Renal pelvis (tissue), 4 donors: ENCODE results near the gene GALNT9. TPM values are rescaled to one million over a fixed set of nuclear protein-coding genes. Genes with fewer than 3 reads are reported as not detected.
"Not testable (repeated sequence)": the region's sequence is repeated elsewhere in the genome, so short reads cannot be mapped to it uniquely, and the experiment has no call there.

Experiments used
- DNase-seq: peaks from one replicate; pipeline ENCODE4 v3.0.0-alpha.2; 2013
- polyA plus RNA-seq, 3 donors: library from polyadenylated mRNA; unstranded; fragments of 120-200 nt; gene quantifications; one replicate each; pipeline ENCODE4 v1.2.1, GENCODE V29; 2013; ENCODE audit not compliant: insufficient read length in 3 of 3

The GALNT9 gene
- polyA plus RNA-seq, 3 donors = 10.5 to 11.8 (median 11.3) TPM

DNA sequence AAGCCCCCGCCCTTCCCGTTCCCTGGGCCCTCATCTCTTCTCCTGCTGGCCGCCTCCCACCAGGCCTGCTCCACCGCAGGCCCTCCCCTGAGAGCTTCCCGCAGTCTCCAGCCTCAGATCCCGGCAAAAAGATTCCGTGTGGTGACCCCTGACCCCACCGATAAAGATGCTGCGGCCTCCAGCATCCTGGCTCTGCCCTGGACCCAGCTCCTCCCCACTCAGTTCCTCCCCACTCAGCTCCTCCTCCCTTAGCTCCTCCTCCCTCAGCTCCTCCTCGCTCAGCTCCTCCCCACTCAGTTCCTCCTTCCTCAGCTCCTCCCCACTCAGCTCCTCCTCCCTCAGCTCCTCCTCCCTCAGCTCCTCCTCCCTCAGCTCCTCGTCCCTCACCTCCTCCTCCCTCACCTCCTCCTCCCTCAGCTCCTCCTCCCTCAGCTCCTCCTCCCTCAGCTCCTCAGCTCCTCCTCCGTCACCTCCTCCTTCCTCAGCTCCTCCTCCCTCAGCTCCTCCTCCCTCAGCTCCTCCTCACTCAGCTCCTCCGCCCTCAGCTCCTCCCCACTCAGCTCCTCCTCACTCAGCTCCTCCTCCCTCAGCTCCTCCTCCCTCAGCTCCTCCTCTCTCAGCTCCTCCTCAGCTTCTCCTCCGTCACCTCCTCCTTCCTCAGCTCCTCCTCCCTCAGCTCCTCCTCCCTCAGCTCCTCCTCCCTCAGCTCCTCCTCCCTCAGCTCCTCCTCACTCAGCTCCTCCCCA is 168.2 kb downstream of the GALNT9 start:
- DNase-seq = no peak

DNA sequence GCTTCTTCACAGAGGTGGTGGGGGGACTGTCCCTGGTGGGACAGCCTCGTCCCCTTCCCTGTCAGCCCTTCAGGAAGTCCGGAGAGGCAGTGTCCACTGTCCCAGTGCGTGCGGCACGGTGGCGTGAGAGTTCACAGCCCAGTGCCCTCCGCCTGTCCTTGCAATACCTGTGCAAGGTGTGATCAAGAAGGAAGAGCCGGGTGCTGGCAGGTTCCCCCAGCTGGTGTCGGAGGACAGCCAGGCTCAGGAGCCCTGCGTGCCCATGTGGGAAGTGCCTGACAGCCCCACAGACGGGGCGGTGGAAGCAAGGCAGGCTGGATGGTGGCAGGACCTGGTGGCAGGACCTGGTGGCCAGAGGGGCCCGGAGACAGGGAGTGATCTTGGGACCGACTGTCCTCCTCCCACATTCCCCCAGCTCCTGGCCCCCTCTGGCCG is 168.8 kb downstream of the GALNT9 start:
- DNase-seq = no peak

DNA sequence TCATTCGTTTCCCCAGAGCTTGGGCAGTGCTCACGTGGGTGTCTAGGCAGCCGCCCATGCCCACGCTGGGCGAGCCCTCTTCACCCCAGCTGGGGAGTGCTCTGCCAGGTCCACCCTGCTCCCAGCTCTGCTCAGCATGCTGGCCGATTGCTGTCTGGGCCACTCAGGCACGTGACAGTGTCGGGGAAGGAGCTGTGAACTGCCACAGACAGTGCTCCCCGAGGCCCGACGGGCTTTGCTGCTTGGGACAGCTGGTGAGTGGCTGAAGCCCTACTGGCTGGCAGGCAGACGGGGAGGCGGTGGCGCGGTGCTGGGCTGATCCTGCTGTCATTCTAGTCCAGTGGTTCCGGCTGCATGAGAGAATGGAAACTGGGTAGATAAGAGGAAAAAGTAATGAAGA is 169.4 kb downstream of the GALNT9 start:
- no peak for DNase-seq

DNA sequence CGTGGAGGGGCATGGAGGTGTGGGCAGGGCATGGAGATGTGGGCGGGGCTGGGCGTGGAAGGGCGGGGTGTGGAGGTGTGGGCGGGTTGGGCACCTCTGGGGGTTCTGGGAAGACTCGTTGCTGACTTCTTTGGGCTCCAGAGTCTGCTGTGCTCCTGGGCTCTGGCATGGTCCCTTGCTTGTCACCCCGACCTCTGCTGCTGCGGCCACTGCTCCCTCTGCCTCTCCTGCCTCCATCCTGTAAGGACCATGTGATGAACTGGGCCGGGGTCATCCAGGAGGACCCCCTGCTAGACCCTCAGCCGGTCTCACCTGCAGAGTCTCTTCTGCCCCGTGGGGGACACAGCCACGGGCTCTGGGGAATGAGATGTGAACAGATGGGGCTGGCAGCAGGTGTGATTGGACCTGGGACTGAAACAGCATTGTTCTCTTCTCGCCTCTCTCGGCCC is 169.8 kb downstream of the GALNT9 start:
- DNase-seq = no peak

DNA sequence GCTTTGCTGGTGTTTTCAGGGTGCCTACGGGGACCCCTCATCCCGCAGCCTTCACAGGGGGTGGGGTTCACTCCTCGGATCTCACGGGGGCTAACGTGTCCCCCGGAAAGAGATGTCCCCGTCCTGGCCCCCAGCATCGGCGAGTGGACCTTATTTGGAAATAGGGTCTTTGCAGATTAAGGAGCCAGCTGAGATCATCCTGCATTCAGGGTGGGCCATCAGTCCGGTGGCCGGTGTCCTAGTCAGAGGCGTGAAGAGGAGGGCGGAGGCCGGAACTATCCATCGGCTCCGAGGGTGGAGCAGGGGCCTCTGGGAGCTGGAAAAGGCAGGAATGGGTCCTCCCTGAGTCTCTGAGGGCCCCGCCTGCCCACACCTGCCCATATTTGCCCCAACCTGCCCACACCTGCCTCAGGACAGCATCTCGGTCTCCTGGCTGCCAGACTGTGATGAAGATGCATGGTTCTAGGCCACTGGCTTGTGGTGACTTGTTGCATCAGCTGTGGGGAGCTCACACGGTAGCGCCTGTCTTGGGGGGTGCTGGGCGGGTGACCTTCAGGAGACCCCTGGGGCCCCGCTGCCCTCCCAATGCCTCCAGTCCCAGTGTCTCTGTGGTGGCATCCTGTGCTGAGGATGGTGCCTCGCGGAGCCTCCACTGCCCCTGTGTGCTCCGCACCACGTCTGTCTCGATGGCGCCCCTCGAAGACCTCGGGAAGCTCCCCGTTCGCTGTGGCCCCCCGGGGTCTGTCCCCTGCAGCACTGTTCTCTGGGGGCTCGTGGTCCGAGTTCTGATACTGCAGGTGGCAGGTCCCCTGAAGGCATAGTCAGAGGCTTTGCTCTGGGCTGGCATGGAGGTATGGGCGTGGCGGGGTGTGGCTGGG is 170.5 kb downstream of the GALNT9 start:
- DNase-seq = no peak

DNA sequence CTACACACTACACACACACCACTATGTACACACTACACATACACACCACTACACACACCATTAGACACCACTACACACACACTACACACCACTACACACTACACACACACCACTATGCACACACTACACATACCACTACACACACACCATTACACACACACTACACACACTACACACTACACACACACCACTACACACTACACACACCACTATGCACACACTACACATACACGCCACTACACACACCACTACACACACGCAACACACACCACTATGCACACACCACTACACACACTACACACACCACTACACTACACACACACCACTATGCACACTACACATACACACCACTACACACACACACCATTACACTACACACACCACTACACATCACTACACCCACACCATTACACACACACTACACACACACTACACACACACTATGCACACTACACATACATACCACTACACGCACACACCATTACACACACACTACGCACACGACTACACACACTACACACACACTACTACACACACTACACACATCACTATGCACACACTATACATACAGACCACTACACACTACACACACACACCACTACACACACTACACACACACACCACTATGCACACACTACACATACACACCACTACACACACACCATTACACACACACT is 171.5 kb downstream of the GALNT9 start:
- DNase-seq = no peak

DNA sequence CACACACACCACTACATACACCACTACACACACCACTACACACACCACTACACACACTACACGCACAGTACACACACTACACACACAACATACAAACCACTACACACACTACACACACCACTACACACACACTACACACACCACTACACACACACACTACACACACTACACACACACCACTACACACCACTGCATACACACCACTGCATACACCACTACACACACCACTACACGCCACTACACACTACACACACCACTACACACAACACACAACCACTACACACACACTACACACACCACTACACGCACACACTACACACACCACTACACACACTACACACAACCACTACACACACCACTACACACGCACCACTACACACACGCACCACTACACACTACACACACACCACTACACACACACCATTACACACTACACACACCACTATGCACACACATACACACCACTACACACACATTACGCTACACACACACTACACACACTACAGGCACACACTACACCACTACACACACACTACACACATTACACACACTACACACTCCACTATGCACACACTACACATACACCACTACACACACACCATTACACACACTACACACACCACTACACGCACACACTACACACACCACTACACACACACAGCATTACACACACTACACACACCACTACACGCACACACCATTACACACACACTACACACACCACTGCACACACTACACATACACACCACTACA is 172.6 kb downstream of the GALNT9 start:
- no peak for DNase-seq

DNA sequence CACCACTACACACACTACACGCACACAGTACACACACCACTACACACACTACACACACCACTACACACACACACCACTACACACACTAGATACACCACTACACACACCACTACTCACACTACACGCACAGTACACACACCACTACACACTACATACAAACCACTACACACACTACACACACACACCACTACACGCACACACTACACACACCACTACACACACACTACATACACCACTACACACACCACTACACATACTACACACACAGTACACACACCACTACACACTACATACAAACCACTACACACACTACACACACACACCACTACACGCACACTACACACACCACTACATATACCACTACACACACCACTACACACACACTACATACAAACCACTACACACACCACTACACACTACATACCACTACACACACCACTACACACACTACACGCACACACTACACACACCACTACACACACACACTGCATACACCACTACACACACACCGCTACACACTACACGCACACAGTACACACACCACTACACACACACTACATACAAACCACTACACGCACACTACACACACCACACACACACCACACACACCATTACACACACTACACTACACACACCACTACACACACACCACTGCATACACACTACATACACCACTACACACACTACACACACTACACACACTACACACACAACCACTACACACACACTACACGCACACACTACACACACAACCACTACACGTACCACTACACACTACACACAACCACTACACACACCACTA is 173.4 kb downstream of the GALNT9 start:
- DNase-seq = no peak

DNA sequence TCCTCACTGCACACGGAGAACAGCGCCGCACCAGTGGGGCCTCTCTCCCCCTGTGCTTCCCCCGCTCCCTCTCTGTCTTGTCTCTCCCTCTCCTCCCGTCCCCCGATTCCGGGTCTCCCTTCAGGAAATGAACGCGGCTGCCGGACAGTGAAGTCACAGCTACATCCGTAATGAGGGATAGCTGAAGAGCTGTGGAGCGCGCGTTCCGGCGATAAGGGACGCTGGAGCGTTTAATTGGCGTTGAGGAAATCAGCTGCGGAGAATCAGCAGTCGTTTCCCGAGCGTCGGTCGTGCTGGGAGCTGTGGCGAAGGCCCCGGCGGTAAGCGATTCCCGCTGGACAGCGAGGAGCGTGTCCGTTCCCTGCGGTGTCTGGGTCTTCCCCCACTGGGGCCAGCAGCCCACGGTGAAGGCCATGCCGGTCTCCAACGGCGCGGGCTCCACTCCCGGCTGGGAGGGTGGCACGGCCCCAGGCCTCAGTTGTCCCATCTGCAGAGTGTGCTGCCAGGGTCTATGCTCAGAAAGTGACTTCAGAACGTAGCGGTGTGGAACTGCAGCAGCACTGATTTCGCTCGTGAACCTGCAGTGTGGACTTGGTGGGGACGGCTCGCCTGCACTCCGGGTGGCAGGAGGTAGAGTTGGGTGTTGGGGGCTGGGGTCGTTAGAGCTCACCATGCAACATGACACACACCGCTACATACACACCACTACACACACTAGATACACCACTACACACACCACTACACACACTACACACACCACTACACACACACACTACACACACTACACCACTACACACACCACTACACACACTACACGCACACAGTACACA is 174.2 kb downstream of the GALNT9 start:
- DNase-seq = no peak

DNA sequence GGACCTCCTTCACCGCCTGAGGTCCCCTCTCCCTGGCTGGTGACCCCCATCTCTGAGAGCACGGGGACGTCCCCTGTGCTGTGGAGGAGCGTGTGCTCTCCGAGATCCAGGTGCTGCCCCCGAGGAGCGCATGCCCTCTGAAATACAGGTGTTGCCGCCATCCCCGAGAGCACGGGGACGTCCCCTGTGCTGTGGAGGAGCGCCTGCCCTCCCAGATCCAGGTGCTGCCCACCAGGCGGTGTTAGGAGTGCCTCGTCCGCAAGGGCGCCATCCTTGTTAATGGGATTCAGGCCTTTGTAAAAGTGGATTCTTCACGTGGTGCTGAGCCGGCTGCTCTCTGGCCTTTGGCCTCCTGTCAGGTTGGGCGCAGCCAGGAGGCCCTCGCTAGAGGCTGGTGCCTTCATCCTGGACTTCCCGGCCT is 175.0 kb downstream of the GALNT9 start:
- DNase-seq = no peak

DNA sequence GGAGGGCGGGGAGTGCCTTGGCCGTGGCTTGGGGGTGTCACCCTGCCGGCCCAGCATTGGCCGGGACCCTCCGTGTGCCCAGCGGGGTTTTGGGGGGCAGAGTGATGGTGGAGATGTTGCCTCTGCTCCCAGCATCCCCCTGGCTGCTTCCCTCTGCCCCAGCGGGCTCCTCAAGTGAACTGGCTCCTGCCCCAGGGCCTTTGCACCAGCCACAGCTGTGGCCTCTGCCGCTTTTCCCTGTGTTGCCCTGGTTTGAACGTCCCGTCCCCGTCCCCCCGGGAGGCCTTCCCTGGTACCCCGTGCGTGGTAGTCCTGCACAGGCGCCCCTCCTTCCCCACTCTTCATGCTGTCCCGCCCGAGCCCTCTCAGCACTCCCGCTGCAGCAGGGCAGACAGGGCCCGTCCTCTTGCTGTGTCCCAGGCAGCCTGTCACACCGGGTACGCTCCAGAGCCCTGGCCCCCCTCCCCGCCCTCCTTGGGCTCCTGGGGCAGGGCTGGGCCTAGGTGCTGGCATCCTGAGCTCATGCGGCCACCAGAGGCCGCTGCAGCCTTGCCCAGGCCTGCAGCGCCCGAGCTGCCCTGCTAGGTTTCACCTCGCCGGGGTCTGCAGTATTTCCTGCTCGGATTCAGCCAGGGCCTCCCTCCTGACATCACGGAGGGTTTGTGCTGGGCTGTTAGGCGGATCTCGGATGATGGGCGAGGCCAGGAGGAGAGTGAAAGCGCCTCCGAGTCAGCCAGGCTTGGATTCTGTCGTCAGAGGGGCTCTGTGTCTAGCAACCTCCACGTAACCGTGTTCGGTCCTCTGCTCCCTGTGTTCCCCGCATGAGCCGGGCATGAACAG is 175.7 kb downstream of the GALNT9 start:
- DNase-seq = peak; percentile 89

DNA sequence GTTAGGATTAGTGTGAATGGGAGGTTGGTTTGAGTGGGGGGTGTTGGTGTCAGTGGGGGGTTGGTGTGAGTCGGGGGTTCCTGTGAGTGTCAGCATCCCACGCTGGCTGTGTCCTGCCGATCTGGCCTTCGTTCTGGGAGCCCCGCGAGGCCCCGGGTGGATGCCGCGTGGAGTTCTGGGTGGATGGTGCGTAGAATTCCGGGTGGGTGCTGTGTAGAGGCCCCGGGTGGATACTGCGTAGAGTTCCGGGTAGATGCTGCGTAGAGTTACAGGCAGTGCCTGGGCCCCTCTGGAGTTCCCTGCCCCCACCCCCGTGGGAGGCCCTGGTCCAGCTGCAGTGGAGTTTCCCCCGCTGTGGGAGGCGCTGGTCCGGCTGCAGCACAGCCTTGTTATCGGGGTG is 176.4 kb downstream of the GALNT9 start:
- no peak for DNase-seq

DNA sequence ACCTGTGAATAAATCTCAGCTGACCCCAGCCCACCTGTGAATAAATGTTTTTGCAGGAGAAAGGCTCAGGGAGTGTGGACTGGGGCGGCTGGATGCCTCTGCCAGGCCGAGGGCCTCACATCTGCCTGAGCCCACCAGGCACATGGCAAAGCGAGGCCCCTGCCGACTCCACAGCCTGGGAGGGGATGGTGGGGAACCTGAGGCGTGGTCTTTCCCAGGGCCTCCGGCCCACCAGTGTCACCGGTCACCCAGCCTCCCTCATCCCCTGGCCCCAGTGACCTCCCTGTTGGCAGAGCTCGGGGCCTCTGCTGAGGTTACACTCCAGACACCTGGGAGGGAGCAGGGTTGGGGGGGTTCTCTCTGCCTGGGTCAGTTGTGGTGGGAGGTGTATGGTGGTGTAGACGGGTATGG is 177.0 kb downstream of the GALNT9 start:
- no peak for DNase-seq

DNA sequence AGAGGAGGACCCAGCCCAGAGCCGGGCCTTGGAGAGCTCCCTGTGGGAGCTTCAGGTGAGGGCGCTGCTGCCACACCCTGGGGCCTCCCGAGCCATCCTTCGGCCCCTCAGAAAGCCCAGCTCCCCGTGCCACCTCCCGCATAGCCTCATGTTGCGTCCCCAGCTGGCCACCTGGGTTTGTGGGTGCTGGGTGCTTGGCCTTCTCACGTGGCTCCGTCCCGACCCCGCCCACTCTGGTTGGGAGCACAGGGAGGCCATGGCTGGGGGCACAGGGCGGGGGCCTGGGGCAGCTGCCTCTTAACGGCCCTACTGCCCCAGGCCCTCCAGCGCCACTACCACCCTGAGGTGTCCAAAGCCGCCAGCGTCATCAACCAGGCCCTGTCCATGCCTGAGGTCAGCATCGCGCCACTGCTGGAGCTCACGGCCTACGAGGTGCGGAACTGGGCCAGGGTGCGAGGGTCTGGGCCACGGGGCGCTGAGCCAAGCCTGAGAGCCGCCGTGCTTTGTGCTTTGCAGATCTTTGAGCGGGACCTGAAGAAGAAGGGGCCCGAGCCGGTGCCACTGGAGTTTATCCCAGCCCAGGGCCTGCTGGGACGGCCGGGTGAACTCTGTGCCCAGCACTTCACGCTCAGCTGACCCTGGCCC is 177.5 kb downstream of the GALNT9 start:
- no peak for DNase-seq

DNA sequence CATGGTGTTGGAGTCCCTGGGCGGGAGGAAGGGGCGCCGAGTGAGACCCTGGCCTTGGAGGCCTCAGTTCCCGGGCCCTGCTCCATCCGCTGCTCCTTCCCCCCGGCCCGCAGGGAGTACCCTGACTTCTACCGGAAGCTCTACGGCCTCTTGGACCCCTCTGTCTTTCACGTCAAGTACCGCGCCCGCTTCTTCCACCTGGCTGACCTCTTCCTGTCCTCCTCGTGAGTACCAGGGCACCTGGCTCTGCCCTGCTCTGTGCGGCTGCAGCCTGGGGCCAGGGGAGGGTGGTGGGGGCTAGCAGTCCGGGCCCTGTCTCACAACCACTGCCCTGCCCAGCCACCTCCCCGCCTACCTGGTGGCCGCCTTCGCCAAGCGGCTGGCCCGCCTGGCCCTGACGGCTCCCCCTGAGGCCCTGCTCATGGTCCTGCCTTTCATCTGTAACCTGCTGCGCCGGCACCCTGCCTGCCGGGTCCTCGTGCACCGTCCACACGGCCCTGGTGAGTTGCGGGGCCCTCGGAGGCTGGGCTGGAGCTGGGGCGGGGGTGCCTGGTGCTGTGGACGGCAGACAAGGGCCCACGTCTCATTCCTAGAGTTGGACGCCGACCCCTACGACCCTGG is 178.1 kb downstream of the GALNT9 start:
- no peak for DNase-seq

DNA sequence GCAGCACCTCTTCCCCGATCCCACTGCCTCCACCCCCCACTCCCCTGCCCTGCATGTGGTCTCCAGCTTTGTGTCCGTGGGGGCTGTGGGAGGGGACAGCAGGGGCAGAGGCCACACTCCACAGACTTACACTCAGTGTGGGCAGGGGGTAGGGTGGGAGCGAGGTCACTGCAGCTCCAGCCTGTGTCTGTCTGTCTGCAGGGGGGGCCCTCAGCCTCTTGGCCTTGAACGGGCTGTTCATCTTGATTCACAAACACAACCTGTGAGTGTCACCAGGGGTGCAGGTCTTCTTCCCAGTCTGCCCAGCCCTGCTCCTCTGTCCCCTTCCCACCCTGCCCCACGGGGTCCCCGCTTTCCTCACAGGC is 178.6 kb downstream of the GALNT9 start:
- no peak for DNase-seq

DNA sequence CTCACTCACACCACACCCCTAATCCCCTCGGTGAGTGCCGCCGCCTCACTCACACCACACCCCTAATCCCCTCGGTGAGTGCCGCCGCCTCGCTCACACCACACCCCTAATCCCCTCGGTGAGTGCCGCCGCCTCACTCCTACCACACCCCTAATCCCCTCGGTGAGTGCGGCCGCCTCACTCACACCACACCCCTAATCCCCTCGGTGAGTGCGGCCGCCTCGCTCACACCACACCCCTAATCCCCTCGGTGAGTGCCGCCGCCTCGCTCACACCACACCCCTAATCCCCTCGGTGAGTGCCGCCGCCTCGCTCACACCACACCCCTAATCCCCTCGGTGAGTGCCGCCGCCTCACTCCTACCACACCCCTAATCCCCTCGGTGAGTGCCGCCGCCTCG is 179.9 kb downstream of the GALNT9 start:
- not testable (repeated sequence) for DNase-seq
